Measurements from ENCODE around the gene HAL. TPM values are rescaled to one million over a fixed set of nuclear protein-coding genes. Genes with fewer than 3 reads are reported as not detected.

Gene HAL
- total RNA-seq, 3 donors from 2014 or later (not counting 1 experiment from before 2014, with no cell fraction given): 1.2 to 10.8 (median 1.6) TPM

DNA sequence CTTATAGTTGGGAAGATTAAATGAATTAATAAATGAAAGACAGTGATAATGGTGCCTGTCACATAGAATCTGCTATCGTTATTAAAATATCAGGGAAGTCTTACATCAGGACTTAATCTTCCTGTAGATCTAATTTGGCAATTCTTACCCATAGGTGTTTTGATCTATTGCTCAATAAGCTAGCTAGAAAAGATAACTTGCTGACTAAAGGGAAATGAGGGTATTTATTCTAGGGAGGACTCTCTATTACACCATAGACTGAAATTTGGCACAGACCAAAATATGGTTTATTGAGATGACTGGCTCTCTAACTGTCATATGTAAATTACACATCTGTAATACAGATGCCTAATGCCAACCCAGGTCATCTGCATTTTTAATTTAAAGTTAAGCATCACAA is 11.5 kb downstream of the HAL start:
- no peaks in the 10 kb centered on the region for H3K27me3 ChIP-seq (ENCODE audit: control insufficient read depth, insufficient read depth, low read length)
- no peak overlapping the region for H3K4me3 ChIP-seq (ENCODE audit: low read length)
- ATAC-seq (no peak), DNase-seq (no peak)
- H3K36me3 Mint-ChIP-seq: no peaks in the 10 kb centered on the region
- no peaks in the 10 kb centered on the region for H3K9me3 Mint-ChIP-seq
- no peaks in the 10 kb centered on the region for H3K4me1 ChIP-seq (ENCODE audit: control insufficient read depth, insufficient read depth, low read length)
- 100% methylated on average over 1 of the region's 1 CpG for WGBS (ENCODE audit: insufficient coverage)
- H3K27me3 Mint-ChIP-seq (ENCODE audit: low read depth in 2 of 2): no peaks in the 10 kb centered on the region
- no peaks in the 10 kb centered on the region for H3K9me3 ChIP-seq (ENCODE audit: control insufficient read depth, insufficient read depth, low read length)
- TF ChIP-seq CTCF (IDR thresholded peaks at IDR 0.05): no peak
- no peaks in the 10 kb centered on the region for H3K4me1 Mint-ChIP-seq
- intact Hi-C loops (cut with micrococcal nuclease): no loop called here
- H3K36me3 ChIP-seq (ENCODE audit: control insufficient read depth, insufficient read depth, low read length): no peaks in the 10 kb centered on the region
- no peak overlapping the region for H3K27ac ChIP-seq (ENCODE audit: low read length)
- no peak overlapping the region for H3K27ac Mint-ChIP-seq
- H3K4me3 Mint-ChIP-seq: no peak overlapping the region

DNA sequence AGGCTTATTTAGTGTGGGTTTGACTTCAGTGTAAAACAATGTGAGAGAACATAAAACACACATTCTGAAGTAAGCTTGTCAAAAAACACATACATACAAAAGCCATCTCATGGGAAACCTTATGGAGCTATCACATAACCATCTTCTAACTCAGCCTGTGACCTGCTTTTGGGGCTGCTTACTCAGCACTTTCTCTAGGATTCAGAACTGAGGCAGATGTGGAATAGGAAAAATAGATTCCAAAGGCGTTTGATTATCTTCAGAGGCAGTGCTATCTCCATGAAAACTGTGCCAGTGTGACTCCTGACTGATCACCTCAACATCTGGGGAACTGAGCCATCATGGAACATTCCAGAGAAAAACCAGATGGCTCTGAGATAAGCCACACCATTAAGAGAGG is 13.5 kb downstream of the HAL start:
- Mint-ChIP-seq H3K36me3 (no peaks in the 10 kb centered on the region), H3K4me1 (no peaks in the 10 kb centered on the region)
- H3K9me3 ChIP-seq (ENCODE audit: control insufficient read depth, insufficient read depth, low read length): no peaks in the 10 kb centered on the region

GRCh38 chr12:95980437-95980836 is 15.7 kb downstream of the HAL start:
- H3K4me3 ChIP-seq (ENCODE audit: low read length): no peak overlapping the region
- ATAC-seq (no peak), DNase-seq (no peak)
- H3K36me3 ChIP-seq (ENCODE audit: control insufficient read depth, insufficient read depth, low read length): no peaks in the 10 kb centered on the region
- no peaks in the 10 kb centered on the region for H3K27me3 ChIP-seq (ENCODE audit: control insufficient read depth, insufficient read depth, low read length)
- H3K27ac Mint-ChIP-seq: no peak overlapping the region
- no peak overlapping the region for H3K27ac ChIP-seq (ENCODE audit: low read length)
- no peaks in the 10 kb centered on the region for H3K4me1 ChIP-seq (ENCODE audit: control insufficient read depth, insufficient read depth, low read length)
- H3K27me3 Mint-ChIP-seq (ENCODE audit: low read depth in 2 of 2): no peaks in the 10 kb centered on the region
- no peaks in the 10 kb centered on the region for H3K9me3 ChIP-seq (ENCODE audit: control insufficient read depth, insufficient read depth, low read length)
- intact Hi-C loops (cut with micrococcal nuclease): no loop called here
- WGBS (ENCODE audit: insufficient coverage): 88% methylated on average over 5 of the region's 5 CpGs
- TF ChIP-seq CTCF (IDR thresholded peaks at IDR 0.05): no peak
- no peak overlapping the region for H3K4me3 Mint-ChIP-seq
- H3K36me3 Mint-ChIP-seq: no peaks in the 10 kb centered on the region
- H3K4me1 Mint-ChIP-seq: no peaks in the 10 kb centered on the region
- H3K9me3 Mint-ChIP-seq: no peaks in the 10 kb centered on the region

More for the DNA sequence above, 13.5 kb downstream of the HAL start:
- no peaks in the 10 kb centered on the region for H3K36me3 ChIP-seq (ENCODE audit: control insufficient read depth, insufficient read depth, low read length)
- Mint-ChIP-seq H3K27ac (no peak overlapping the region), H3K9me3 (no peaks in the 10 kb centered on the region), H3K27me3 (ENCODE audit: low read depth in 2 of 2) (no peaks in the 10 kb centered on the region), H3K4me3 (no peak overlapping the region)
- no peak overlapping the region for H3K4me3 ChIP-seq (ENCODE audit: low read length)
- intact Hi-C loops (cut with micrococcal nuclease): no loop called here
- DNase-seq (no peak), ATAC-seq (no peak)
- H3K27me3 ChIP-seq (ENCODE audit: control insufficient read depth, insufficient read depth, low read length): no peaks in the 10 kb centered on the region
- 95% methylated on average over 1 of the region's 1 CpG for WGBS (ENCODE audit: insufficient coverage)
- TF ChIP-seq CTCF (IDR thresholded peaks at IDR 0.05): no peak
- no peaks in the 10 kb centered on the region for H3K4me1 ChIP-seq (ENCODE audit: control insufficient read depth, insufficient read depth, low read length)
- no peak overlapping the region for H3K27ac ChIP-seq (ENCODE audit: low read length)

GRCh38 chr12:95978774-95979173 is 17.4 kb downstream of the HAL start:
- Mint-ChIP-seq H3K4me1 (no peaks in the 10 kb centered on the region), H3K4me3 (no peak overlapping the region), H3K27ac (no peak overlapping the region), H3K36me3 (no peaks in the 10 kb centered on the region), H3K9me3 (no peaks in the 10 kb centered on the region), H3K27me3 (ENCODE audit: low read depth in 2 of 2) (no peaks in the 10 kb centered on the region)
- 95% methylated on average over 2 of the region's 3 CpGs for WGBS (ENCODE audit: insufficient coverage)
- no peak overlapping the region for H3K4me3 ChIP-seq (ENCODE audit: low read length)
- ATAC-seq: no peak
- TF ChIP-seq CTCF (IDR thresholded peaks at IDR 0.05): no peak
- H3K9me3 ChIP-seq (ENCODE audit: control insufficient read depth, insufficient read depth, low read length): no peaks in the 10 kb centered on the region
- intact Hi-C loops (cut with micrococcal nuclease): no loop called here
- H3K4me1 ChIP-seq (ENCODE audit: control insufficient read depth, insufficient read depth, low read length): no peaks in the 10 kb centered on the region
- H3K36me3 ChIP-seq (ENCODE audit: control insufficient read depth, insufficient read depth, low read length): no peaks in the 10 kb centered on the region
- no peaks in the 10 kb centered on the region for H3K27me3 ChIP-seq (ENCODE audit: control insufficient read depth, insufficient read depth, low read length)
- no peak for DNase-seq
- no peak overlapping the region for H3K27ac ChIP-seq (ENCODE audit: low read length)
